ENCODE measurements around the gene DIP2B.

Gene DIP2B

DNA sequence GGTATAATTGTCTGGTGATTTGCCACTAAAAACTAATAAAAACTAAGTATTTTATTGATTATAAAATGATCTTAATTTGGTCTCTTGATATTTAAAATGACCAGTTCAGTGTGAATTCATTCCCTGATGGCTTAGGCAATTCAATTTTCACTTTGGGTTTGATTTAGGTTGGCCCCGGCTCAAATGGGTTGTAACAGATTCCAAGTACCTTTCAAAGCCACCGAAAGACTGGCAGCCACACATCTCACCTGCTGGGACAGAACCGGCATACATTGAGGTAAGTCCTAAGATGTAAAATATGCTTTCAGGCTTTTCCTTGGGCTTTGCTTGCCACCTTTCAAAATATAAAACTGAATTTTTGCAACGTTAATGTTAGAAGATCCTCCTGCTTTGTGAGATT lies 181.6 kb downstream of the DIP2B start:
- no peak for DNase-seq (ENCODE audit: low spot score)
- TF ChIP-seq, protein P1, sequence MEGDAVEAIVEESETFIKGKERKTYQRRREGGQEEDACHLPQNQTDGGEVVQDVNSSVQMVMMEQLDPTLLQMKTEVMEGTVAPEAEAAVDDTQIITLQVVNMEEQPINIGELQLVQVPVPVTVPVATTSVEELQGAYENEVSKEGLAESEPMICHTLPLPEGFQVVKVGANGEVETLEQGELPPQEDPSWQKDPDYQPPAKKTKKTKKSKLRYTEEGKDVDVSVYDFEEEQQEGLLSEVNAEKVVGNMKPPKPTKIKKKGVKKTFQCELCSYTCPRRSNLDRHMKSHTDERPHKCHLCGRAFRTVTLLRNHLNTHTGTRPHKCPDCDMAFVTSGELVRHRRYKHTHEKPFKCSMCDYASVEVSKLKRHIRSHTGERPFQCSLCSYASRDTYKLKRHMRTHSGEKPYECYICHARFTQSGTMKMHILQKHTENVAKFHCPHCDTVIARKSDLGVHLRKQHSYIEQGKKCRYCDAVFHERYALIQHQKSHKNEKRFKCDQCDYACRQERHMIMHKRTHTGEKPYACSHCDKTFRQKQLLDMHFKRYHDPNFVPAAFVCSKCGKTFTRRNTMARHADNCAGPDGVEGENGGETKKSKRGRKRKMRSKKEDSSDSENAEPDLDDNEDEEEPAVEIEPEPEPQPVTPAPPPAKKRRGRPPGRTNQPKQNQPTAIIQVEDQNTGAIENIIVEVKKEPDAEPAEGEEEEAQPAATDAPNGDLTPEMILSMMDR (IDR thresholded peaks at IDR 0.05; ENCODE audit: extremely low read depth, missing control alignments) = no peak

GRCh38 chr12:50686976-50687375 lies 182.2 kb downstream of the DIP2B start:
- TF ChIP-seq, protein P1 (IDR thresholded peaks at IDR 0.05; ENCODE audit: extremely low read depth, missing control alignments) = no peak
- no peak for DNase-seq (ENCODE audit: low spot score)

- TF ChIP-seq, protein P1 (IDR thresholded peaks at IDR 0.05; ENCODE audit: extremely low read depth, missing control alignments) = no peak
- no peak for DNase-seq (ENCODE audit: low spot score)
Measured at GRCh38 chr12:50689437-50689836, 184.7 kb downstream of the DIP2B start.

DNA sequence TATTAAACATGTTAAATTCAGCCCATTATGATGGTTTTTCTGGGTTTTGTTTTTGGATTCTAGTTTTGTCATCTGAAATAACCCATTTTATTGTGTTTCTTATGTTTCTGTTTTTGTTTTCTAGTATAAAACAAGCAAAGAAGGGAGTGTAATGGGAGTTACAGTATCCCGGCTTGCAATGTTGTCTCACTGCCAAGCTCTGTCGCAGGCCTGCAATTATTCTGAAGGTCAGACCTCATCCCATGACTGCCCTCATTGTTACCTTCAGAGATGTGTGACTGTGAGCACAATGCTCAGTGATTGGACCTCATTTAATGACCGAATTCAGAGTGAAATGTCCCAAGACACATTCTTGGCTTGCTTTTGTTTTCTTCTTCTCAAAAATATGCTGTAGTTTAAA lies 186.1 kb downstream of the DIP2B start:
- TF ChIP-seq, protein P1 (IDR thresholded peaks at IDR 0.05; ENCODE audit: extremely low read depth, missing control alignments) = no peak

DNA sequence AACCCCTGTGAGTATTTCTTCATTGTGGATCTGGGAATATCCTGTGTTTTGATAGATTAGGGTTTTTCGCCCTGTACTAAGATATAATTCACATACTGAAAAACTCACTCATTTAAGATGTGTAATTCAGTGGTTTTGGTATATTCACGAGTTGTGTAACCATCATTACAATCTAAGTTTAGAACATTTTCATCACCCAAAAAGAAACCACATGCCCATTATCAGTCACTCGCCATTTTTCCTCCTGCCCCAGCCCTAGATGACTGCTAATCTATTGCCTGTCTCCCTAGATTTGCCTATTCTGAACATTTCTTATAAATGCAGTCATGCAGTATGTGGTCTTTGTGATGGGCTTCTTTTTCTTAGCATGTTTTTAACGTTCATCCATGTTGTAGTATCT lies 191.2 kb downstream of the DIP2B start:
- no peak for DNase-seq (ENCODE audit: low spot score)
- TF ChIP-seq, protein P1 (IDR thresholded peaks at IDR 0.05; ENCODE audit: extremely low read depth, missing control alignments) = no peak

More for the DNA sequence above, 186.1 kb downstream of the DIP2B start:
- no peak for DNase-seq (ENCODE audit: low spot score)

DNA sequence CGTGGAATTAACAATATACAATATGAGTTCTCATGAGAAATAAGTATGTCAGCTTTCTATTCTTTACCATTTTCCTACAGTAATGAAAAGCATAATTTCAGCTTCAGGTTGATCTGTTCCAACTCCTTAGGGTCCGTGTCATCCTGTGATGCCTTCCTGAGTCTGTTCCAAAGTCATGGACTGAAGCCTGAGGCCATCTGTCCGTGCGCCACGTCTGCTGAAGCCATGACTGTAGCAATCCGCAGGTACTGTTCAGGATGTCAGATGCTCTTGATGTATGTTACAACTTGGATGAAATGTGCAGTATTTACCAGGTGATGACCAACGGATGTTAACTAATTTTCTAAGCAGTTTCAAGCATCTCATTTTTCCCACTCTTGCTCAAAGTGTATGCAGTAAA lies 192.1 kb downstream of the DIP2B start:
- DNase-seq (ENCODE audit: low spot score) = no peak
- TF ChIP-seq, protein P1 (IDR thresholded peaks at IDR 0.05; ENCODE audit: extremely low read depth, missing control alignments) = no peak

DNA sequence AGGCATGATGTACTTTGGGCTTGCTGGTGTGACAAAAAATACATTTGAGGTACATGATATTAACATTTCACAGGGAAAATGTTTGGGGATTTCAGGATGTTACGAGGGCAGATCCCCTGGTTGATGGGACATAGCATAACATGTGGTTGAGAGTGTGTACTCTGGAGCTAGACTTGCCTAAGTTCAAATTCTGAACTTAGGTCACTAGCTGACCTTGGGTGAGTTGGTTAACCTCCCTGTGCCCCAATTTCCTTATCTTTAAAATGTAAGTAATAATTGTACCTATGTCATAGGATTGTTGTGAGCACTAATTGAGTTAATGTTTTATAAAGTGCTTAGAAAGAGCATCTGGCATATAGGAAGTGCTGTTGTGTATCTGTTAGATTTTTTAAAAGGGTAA lies 194.4 kb downstream of the DIP2B start:
- DNase-seq (ENCODE audit: low spot score) = no peak
- TF ChIP-seq, protein P1 (IDR thresholded peaks at IDR 0.05; ENCODE audit: extremely low read depth, missing control alignments) = no peak
